ENCODE measurements around the gene TIAM2.
"Not testable (repeated sequence)": the region's sequence is repeated elsewhere in the genome, so short reads cannot be mapped to it uniquely, and the experiment has no call there.

Gene TIAM2

GRCh38 chr6:155195903-155196302, 200.8 kb downstream of the TIAM2 start:
- DNase-seq (ENCODE audit: low read depth, low spot score): no peak

GRCh38 chr6:155196911-155197310, 201.8 kb downstream of the TIAM2 start:
- DNase-seq (ENCODE audit: low read depth, low spot score): no peak

GRCh38 chr6:155197932-155198331, 202.8 kb downstream of the TIAM2 start:
- no peak for DNase-seq (ENCODE audit: low read depth, low spot score)

- no peak for DNase-seq (ENCODE audit: low read depth, low spot score)
Observed at GRCh38 chr6:155200012-155200411, 204.9 kb downstream of the TIAM2 start.

GRCh38 chr6:155201461-155202226, 206.5 kb downstream of the TIAM2 start:
- DNase-seq (ENCODE audit: low read depth, low spot score): no peak

- DNase-seq (ENCODE audit: low read depth, low spot score): no peak
Observed at GRCh38 chr6:155207223-155207622, 212.1 kb downstream of the TIAM2 start.

GRCh38 chr6:155212106-155212505, 217.0 kb downstream of the TIAM2 start:
- no peak for DNase-seq (ENCODE audit: low read depth, low spot score)

GRCh38 chr6:155212616-155213380, 217.7 kb downstream of the TIAM2 start:
- no peak for DNase-seq (ENCODE audit: low read depth, low spot score)

GRCh38 chr6:155213611-155214372, 218.7 kb downstream of the TIAM2 start:
- no peak for DNase-seq (ENCODE audit: low read depth, low spot score)

GRCh38 chr6:155215906-155216305, 220.8 kb downstream of the TIAM2 start:
- no peak for DNase-seq (ENCODE audit: low read depth, low spot score)

GRCh38 chr6:155216312-155217046, 221.4 kb downstream of the TIAM2 start:
- no peak for DNase-seq (ENCODE audit: low read depth, low spot score)

GRCh38 chr6:155218711-155219110, 223.6 kb downstream of the TIAM2 start:
- not testable (repeated sequence) for DNase-seq (ENCODE audit: low read depth, low spot score)

GRCh38 chr6:155219299-155219698, 224.2 kb downstream of the TIAM2 start:
- DNase-seq (ENCODE audit: low read depth, low spot score): no peak

GRCh38 chr6:155219858-155220301, 224.8 kb downstream of the TIAM2 start:
- no peak for DNase-seq (ENCODE audit: low read depth, low spot score)

GRCh38 chr6:155221086-155221485, 226.0 kb downstream of the TIAM2 start:
- DNase-seq (ENCODE audit: low read depth, low spot score): no peak

GRCh38 chr6:155222506-155222905, 227.4 kb downstream of the TIAM2 start:
- no peak for DNase-seq (ENCODE audit: low read depth, low spot score)

GRCh38 chr6:155223646-155224451, 228.7 kb downstream of the TIAM2 start:
- DNase-seq (ENCODE audit: low read depth, low spot score): no peak

- DNase-seq (ENCODE audit: low read depth, low spot score): no peak
Observed at GRCh38 chr6:155224618-155225017, 229.5 kb downstream of the TIAM2 start.

GRCh38 chr6:155227046-155227445, 231.9 kb downstream of the TIAM2 start:
- no peak for DNase-seq (ENCODE audit: low read depth, low spot score)

GRCh38 chr6:155228546-155229166, 233.5 kb downstream of the TIAM2 start:
- DNase-seq (ENCODE audit: low read depth, low spot score): no peak

All from smooth muscle cell of the brain vasculature (primary cell).